GM19467 (cell line): ENCODE measurements around the gene PI4KA.

Experiments
- ATAC-seq: cut with Tn5 transposase; IDR thresholded peaks from one replicate; pipeline ENCODE4 v1.9.1; 2021; ENCODE audit warnings: mild to moderate bottlenecking, moderate library complexity; ENCODE audit not compliant: unreplicated experiment

The PI4KA gene

GRCh38 chr22:20794650-20795413 is 63.8 kb downstream of the PI4KA start:
- no peak for ATAC-seq

- no peak for ATAC-seq
Measured at GRCh38 chr22:20793748-20794649, 64.6 kb downstream of the PI4KA start.

- no peak for ATAC-seq
Measured at GRCh38 chr22:20792966-20793728, 65.5 kb downstream of the PI4KA start.

GRCh38 chr22:20792221-20792965 is 66.2 kb downstream of the PI4KA start:
- no peak for ATAC-seq

- ATAC-seq = no peak
Measured at GRCh38 chr22:20788627-20789344, 69.8 kb downstream of the PI4KA start.

GRCh38 chr22:20787746-20788626 is 70.6 kb downstream of the PI4KA start:
- no peak for ATAC-seq

GRCh38 chr22:20787223-20787622 is 71.4 kb downstream of the PI4KA start:
- no peak for ATAC-seq

GRCh38 chr22:20786536-20786979 is 72.1 kb downstream of the PI4KA start:
- ATAC-seq = no peak

- ATAC-seq = no peak
Measured at GRCh38 chr22:20786048-20786447, 72.6 kb downstream of the PI4KA start.

- ATAC-seq = no peak
Measured at GRCh38 chr22:20785415-20785814, 73.2 kb downstream of the PI4KA start.

GRCh38 chr22:20783844-20784723 is 74.5 kb downstream of the PI4KA start:
- ATAC-seq = no peak

GRCh38 chr22:20783300-20783673 is 75.3 kb downstream of the PI4KA start:
- no peak for ATAC-seq

- no peak for ATAC-seq
Measured at GRCh38 chr22:20782596-20783299, 75.9 kb downstream of the PI4KA start.

GRCh38 chr22:20782083-20782482 is 76.5 kb downstream of the PI4KA start:
- no peak for ATAC-seq

GRCh38 chr22:20781272-20781990 is 77.2 kb downstream of the PI4KA start:
- ATAC-seq = no peak

GRCh38 chr22:20779818-20780158 is 78.8 kb downstream of the PI4KA start:
- ATAC-seq = no peak
